ENCODE data around the gene PI4KB.

- TF ChIP-seq, protein P1, sequence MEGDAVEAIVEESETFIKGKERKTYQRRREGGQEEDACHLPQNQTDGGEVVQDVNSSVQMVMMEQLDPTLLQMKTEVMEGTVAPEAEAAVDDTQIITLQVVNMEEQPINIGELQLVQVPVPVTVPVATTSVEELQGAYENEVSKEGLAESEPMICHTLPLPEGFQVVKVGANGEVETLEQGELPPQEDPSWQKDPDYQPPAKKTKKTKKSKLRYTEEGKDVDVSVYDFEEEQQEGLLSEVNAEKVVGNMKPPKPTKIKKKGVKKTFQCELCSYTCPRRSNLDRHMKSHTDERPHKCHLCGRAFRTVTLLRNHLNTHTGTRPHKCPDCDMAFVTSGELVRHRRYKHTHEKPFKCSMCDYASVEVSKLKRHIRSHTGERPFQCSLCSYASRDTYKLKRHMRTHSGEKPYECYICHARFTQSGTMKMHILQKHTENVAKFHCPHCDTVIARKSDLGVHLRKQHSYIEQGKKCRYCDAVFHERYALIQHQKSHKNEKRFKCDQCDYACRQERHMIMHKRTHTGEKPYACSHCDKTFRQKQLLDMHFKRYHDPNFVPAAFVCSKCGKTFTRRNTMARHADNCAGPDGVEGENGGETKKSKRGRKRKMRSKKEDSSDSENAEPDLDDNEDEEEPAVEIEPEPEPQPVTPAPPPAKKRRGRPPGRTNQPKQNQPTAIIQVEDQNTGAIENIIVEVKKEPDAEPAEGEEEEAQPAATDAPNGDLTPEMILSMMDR (IDR thresholded peaks at IDR 0.05; ENCODE audit: low read depth, low read length), result no peak
- TF ChIP-seq POLR2A (IDR thresholded peaks at IDR 0.05; ENCODE audit: extremely low read depth, insufficient read length) (no peak), MAX (IDR thresholded peaks at IDR 0.05; ENCODE audit: low read depth, low read length) (no peak)
Measured at GRCh38 chr1:151289991-151290708, 37.1 kb downstream of the PI4KB start.

Measured in NB4 (cell line).